Fibroblast of skin of abdomen (primary cell): Measurements from ENCODE around the gene APOA5.
"Not testable (repeated sequence)": the region's sequence is repeated elsewhere in the genome, so short reads cannot be mapped to it uniquely, and the experiment has no call there.

ENCODE experiments used
- DNase-seq: peaks from one replicate; pipeline ENCODE4 v3.0.0-alpha.2; 2013

The APOA5 gene

GRCh38 chr11:116772443-116773202, 19.1 kb downstream of the APOA5 start, which contains the start of gene BUD13:
TSS of gene BUD13 (minus strand) at chr11:116772987. CDS start at chr11:116772964, 23 bp downstream.
- peak; percentile 80 for DNase-seq

DNA sequence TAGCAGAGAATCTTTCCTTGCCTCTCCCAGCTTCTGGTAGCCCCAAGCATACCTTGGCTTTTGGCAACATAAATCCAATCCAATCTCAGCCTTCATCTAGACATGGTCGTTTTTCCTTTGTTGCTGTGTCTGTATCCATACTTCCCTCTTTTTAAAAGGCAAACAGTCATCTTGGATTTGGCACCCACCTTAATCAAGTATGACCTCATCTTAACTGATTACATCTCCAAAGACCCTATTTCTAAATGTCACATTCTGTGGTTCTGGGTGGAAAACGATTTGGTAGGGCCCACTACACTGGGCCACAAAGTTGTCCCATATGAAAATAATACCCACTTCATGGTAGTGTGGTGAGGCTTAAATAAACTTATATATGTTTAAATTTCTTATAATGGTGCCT, 19.7 kb downstream of the APOA5 start:
- no peak for DNase-seq

DNA sequence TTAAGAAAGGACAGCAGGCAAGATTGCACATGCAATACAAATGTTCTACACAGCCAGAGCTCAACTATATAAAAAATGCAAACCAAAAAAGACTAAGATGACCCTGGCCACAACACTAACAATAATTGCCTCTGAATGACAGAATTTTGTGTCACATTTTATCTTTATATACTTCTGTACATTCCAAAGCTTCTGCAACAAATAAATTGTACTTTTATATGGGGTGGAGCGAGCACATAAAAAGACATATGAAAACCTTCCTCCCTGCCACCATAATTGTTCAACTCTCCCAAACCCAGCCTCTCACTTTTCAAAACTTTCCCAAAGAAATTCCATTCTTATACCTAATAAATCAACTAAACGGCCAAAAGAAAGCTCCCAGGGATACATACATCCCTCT, 29.5 kb downstream of the APOA5 start:
- no peak for DNase-seq

GRCh38 chr11:116756044-116756443, 35.6 kb downstream of the APOA5 start:
- DNase-seq, result not testable (repeated sequence)

DNA sequence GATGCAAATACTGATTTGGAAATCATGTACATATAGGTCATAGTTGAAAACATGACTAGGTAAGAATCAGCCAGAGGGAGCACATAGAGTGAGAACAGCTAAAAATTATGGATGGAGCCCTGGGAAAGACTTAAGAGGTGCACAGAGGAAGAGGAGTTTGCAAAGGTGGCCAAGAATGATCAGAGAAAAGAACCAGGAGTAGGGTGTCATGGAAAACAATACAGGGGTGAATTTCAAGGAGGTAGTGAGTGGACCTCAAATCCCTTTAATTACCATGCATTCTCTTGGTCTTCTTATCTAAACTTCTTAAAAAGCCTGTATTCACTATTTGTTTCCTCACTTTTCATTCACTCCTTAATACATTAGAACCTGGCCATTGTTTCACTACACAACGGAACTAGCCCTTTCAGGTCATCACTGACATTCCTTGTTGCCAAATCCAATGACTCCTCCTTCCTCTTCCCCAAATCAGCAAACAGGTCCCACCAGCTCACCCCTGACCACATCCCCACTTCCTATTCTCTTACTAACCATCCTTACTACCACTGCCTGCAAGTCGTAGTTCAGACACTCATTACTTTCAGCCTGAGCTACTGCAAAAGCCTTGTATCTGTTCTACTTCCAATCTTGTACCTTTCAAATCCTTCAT, 41.5 kb downstream of the APOA5 start:
- DNase-seq, result no peak

GRCh38 chr11:116742104-116742503, 49.6 kb downstream of the APOA5 start:
- no peak for DNase-seq

DNA sequence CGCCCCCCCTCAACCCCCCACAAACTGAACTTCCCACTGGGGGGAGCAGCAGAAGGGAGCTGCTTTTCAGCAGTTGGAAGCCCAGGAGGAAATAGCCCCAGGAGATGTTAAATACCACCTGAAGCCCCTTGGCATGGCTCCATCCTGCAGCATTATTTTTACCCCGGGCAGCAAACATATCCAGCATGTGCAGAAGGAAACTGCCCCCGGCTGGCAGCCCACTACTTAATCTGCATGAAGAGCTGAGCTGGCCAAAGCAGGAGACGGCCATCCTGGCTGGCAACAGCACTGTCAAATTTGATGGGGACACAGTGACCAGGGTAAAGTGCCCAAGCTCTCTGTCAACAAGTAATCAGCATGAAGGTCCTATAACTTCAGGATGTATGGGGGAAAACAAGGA, 50.9 kb downstream of the APOA5 start:
- DNase-seq, result no peak
